GM21423 (cell line): ENCODE measurements around the gene TSPEAR.
"Not testable (repeated sequence)": the region's sequence is repeated elsewhere in the genome, so short reads cannot be mapped to it uniquely, and the experiment has no call there.

ENCODE experiments used
- ATAC-seq: cut with Tn5 transposase; IDR thresholded peaks from one replicate; pipeline ENCODE4 v1.9.1; 2021; ENCODE audit warnings: mild to moderate bottlenecking, moderate library complexity; ENCODE audit not compliant: unreplicated experiment

TSPEAR gene

DNA sequence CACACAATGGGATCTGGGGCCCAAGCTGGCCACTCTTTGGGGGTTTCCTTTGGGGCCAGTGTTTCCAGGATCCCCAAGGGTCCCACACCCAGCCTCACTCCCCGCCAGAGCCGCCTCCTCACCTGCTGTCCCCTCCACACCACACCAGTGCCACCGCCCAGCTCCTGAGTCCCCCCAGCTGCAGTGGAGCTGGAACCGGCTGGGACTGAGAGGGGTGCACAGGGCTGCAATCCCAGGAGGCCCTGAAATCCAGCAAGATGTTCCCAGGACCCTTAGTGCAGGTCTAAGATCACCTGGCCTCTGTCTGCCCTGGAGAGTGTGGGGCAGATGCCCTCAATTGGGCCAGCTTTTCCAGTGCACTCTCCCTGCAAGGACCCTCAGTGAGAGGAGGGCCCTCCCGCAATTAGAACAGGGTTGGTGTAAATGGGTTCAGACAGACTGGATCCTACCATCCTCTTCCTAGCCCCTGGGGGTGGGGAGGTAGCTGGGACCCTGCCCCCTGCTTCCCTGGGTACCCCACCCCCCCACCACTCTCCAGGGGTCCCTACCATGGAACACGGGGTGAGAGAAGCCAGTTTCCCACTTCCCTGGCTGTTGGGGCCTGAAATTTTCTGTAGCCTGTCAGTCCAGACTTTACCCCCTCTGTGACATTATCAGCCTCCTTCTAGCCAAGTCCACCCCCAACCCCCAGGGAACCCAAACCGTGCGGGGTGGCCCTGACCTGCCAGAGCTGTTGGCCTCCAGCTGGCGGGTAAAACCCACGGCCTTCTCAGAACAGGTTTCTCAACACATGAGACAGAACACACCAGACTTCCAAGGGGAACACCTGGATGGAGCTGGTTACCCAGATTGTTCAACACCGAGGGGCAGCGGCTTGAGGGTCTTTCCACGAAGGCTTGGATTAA, 7.4 kb downstream of the TSPEAR start:
- no peak for ATAC-seq

DNA sequence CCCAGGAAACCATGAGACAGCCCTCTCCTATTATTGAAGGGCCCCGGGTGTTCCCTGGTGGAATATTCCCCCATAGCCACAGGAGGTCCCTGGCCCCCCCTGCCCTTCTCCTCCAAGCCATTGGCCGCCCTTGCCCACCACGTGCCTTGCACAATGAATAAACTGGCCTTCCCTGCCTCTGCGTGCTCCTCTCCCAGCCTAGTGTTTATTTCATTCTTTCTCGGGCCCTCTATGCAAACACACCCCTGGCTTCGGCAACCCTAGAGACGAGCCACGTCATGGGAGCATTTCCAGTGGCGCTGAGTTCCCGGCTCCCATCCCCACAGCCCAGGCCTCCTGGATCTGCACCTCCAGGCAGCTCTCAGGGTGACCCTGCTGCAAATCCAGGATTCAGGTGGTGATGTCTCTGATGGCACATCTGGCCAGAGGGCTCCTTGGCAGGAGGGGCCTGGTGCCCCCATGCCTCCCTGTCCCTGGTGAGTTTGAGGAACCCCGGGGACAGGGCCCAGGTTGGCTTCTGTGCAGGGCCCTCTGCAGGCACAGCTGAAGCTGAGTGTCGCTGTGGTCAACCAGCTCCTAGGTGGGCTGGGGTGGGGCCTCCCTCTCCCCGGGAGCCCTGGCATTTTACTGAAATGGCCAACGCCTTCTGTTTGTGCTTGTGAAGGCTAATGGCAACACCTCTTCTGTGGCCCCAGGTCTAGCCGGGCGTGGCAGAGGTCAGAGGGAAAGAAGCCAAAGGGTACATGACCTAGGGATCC, 8.2 kb downstream of the TSPEAR start:
- no peak for ATAC-seq

GRCh38 chr21:44702111-44702972, 9.0 kb downstream of the TSPEAR start:
- ATAC-seq, result no peak

DNA sequence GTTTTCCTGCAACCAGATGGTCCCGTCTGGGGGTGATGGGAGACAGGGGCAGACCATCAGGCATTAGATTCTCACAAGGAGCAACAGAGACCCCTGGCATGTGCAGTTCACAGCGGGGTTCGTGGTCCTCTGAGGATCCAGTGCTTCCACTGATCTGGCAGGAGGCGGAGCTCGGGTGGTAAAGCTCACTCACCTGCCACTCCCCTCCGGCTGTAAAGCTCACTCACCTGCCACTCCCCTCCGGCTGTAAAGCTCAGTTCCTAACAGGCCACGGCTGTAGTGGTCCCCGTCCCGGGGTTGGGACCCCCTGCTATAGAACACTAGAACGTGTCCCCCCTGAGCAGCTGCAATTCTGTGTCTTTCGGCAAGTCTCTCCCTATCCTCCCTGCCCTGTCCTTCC, 9.8 kb downstream of the TSPEAR start:
- ATAC-seq, result no peak

- ATAC-seq, result no peak
Observed at GRCh38 chr21:44701023-44701400, 10.4 kb downstream of the TSPEAR start.

GRCh38 chr21:44700101-44701022, 11.0 kb downstream of the TSPEAR start:
- ATAC-seq, result no peak

- no peak for ATAC-seq
Observed at GRCh38 chr21:44699502-44700001, 11.8 kb downstream of the TSPEAR start.

GRCh38 chr21:44697811-44698734, 13.3 kb downstream of the TSPEAR start:
- ATAC-seq, result no peak

GRCh38 chr21:44697172-44697810, 14.1 kb downstream of the TSPEAR start, which contains the start of gene KRTAP10-12:
Gene KRTAP10-12 (plus strand): TSS chr21:44697172. CDS start chr21:44697202, 30 bp downstream.
- not testable (repeated sequence) for ATAC-seq

DNA sequence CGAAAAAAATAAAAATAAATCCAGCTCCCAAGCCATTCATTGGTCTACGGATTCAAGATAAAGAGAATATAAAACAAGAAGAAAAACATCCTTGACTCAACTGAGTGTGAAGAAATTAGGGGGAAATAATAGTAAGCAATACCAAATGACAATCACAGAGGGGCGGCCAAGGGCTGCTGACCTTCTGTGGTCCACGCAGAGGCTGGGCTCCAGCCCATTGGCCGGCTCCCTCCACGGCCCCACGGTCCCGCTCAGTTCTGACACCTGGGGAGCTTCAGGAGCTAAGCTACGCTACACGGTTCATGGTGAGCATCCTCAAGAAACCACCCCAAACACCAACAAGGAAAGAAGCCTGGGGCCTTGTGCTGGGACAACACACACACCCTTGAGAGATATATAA, 14.8 kb downstream of the TSPEAR start:
- no peak for ATAC-seq

- ATAC-seq, result no peak
Observed at GRCh38 chr21:44695641-44696040, 15.7 kb downstream of the TSPEAR start.

- ATAC-seq, result no peak
Observed at GRCh38 chr21:44695184-44695583, 16.2 kb downstream of the TSPEAR start.

GRCh38 chr21:44694776-44695175, 16.6 kb downstream of the TSPEAR start:
- ATAC-seq, result no peak

GRCh38 chr21:44692798-44693512, 18.4 kb downstream of the TSPEAR start:
- ATAC-seq, result no peak

GRCh38 chr21:44691686-44692085, 19.7 kb downstream of the TSPEAR start:
- ATAC-seq, result no peak

DNA sequence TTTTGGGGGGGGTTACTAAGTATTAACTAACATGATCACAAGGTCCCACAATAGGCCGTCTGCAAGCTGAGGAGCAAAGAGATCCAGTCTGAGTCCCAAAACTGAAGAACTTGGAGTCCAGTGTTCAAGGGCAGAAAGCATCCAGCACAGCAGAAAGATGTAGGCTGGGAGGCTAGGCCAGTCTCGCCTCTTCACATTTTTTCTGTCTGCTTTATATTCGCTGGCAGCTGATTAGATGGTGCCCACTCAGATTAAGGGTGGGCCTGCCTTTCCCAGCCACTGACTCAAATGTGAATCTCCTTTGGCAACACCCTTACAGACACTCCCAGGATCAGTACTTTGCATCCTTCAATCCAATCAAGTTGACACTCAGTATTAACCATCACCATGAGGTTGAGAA, 21.6 kb downstream of the TSPEAR start:
- not testable (repeated sequence) for ATAC-seq

GRCh38 chr21:44687671-44688070, 23.7 kb downstream of the TSPEAR start:
- ATAC-seq, result no peak
